Stimulated activated CD8-positive, alpha-beta memory T cell treated with anti-CD3 and anti-CD28 coated beads, Interleukin-15, amount 100 ng/mL, for 1 hour (primary cell): Measurements from ENCODE around the gene RASA3.
"Not testable (repeated sequence)": the region's sequence is repeated elsewhere in the genome, so short reads cannot be mapped to it uniquely, and the experiment has no call there.

Source experiments
- DNase-seq: peaks from one replicate; pipeline ENCODE4 v3.0.0-alpha.2; 2020; ENCODE audit warnings: low read depth

Gene RASA3

DNA sequence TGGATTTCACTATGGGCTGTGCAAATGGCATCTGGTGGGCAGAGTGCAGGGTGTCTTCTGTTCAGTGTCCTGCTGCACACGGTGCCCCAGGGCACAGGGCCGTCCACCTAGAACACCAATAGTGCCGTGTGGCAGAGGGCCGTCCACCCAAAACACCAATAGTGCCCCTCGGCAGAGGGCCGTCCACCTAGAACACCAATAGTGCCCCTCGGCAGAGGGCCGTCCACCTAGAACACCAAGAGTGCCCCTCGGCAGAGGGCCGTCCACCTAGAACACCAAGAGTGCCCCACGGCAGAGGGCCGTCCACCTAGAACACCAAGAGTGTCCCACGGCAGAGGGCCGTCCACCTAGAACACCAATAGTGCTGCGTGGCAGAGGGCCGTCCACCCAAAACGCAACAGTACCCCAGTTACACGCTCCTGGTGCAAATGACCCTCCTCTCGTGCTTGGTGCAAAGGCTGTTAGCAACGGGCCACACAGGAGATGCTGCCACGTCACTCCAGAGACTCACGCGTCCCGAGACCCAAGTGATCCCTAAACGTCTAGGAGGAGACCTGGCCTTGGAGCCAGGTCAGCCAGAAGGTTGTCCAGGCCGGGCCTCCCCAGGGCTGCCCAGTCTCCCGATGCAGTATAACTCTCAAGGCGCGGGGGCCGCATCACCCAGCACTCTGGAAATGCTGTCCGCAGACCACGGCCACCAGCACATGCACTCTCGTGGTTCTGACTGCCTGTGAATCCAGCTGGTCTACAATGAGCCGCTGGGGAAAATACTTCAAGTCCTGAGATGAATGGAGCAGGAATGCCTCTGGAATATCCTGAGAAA, 51.5 kb downstream of the RASA3 start:
- DNase-seq: no peak

DNA sequence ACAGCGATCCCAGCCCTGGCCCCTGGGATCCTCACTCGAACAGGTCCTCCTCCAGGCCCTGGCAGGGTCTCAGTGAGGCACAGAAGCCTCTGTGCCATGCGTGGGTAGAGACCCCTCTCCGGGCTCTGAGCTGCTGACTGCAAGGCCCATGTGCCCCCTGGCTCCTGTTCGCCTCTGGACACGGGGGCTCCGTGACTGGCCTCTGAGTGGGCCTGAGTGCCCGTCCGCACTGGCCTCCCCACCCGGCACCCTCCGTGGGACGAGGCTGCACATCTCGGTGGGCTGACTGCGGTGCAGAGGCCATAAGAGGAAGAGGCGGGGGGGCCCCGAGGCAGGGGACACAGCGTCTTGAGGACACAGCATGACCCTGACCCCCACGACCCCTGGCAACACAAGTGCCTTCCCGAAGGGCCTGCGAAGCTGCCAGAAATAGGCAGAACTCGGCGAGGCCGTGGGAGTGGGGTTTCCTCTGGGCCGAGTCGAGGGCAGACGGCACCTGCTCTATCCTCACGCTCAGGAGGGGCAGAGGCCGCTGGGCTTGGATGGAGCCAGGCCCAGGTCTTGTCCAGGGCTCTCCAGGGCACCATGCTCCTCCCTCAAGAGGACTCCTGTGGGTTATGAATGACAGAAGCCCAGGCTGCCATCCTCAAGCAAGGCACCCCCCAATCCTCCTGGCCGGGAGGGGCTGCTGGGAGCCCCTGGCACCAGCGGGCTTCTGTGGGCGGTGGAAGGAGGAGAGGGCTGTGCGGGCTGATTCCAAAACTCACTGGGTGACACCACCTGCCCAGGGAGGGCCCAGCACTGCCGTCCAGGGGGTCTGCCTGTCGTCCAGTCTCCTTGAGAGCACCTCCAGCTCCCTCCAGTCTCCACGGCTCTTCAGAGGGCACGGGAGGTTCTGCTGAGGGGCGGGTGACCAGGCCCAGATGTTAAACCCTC, 52.6 kb downstream of the RASA3 start:
- no peak for DNase-seq

DNA sequence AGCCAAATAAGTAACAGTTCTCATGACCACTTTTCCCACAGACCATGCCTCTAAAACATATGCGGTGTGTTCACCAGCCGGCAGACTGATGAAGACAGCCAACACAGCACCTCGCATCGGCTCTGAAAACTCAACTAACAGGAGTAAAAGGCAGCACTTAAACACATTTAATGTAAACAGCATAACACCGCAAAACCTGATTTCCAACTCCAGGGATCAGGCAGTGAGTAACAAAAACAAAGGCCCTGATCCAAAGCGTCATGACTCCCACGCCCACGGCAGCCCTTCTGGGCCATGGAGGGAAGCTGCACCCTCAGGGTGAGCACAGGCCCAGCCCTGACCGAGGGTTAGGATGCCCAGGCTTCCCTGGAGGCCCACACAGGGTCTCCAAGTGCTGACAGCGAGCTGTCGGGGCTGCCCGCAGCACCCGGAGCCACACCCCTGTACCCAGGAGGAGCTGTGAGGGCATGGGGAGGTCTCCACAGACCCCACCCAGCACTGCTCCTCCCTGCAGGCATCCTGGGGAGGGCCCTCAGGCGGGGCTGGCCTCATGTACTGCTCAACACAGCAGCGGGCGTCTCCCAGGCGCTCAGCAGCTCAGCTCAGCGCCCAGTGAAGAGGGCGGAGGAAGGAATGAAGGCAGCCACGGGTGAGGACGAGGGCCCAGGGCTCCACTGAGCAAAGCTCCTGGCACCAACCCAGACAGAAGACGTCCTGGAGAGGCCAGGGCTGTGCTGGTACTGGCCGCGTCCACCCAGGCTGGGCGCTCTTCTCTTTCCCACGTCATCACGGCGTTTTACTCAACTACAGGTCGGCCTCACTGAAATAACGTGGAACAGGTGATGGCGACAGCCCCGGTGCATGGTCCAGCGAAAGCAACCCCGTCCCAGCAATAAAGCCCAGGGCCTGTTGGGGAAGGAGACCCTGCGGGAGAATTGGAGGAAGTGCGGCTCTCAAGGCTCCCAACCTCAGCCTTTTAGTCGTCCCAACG, 53.7 kb downstream of the RASA3 start:
- no peak for DNase-seq

DNA sequence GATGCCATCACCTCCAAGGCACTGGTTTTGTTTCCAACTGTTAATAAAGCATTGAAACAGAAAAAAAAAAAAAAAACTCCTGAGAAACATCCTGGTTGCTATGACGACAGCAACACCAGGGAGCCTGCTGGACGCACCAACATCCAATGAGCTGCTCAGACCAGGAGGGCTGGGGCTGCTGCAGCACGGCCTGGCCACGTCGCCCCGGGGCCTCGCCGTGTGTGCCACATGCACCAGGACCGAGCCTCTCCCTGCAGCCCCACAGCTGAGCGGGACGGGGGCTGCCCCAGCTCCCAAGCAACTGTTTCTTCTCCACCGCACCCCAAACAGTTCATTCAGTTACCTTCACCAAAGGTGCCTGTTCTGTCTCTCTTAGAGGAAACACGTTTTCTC, 54.5 kb downstream of the RASA3 start:
- DNase-seq: no peak

DNA sequence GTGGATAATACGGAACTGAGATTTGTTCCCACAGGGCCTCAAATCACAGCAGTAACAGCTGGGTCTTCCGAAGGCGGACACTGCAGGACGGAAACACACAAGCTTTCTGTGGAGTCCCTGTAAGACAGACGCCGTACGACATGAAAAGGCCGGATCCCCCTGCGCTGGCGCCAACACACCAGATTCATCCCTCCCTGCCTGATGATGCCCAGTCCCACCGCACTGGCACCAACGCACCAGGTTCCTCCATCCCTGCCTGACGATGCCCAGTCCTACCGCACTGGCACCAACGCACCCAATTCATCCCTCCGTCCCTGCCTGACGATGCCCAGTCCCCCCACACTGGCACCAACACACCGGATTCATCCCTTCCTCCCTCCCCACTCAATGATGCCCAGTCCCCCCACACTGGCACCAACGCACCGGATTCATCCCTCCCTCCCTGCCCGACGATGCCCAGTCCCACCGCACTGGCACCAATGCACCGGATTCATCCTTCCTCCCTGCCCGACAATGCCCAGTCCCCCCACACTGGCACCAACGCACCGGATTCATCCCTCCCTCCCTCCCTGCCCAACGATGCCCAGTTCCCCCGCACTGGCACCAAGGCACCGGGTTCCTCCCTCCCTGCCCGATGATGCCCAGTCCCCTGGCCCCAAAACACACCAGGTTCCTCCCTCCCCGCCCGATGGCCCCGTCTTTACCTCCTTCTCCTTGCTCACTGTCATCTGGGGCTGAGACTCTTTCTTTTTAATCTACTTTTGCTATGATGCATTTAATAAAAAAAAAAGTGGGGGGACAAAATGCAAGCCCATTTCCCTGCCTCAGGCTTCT, 55.1 kb downstream of the RASA3 start:
- no peak for DNase-seq

DNA sequence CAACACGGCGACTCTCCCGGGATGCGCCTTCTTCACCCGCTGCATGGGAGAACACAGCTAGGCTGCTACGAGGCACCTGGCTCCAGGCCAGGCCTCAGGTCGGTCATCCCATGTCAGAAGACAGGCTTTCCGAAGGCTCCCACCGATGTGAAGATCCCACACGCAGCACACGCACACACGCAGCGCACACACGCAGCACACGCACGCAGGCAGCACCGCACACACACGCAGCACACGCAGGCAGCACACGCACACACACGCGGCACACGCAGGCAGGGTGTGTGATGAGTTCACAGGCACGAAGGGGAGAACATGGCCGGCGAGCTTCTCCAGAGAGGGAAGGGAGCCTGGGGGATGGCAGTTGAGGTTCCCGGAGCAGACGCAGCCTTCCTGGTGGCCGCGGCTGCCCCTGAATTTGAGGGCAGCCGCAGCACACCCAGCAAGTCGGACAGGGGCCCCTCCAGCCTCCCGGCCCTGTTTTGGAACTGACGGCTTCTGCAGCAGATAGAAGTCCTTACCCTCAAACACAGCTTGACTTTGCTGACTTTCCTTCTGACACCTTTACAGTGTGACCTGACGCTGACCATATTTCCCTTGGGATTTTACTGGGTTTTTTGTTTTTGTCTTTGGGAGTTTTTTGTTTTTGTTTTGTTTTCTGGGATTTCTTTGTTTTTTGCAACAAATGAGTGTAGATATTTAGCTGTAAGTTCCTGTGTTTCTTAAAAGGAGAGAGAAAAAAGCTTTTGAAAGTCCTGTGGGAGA, 55.9 kb downstream of the RASA3 start:
- no peak for DNase-seq

DNA sequence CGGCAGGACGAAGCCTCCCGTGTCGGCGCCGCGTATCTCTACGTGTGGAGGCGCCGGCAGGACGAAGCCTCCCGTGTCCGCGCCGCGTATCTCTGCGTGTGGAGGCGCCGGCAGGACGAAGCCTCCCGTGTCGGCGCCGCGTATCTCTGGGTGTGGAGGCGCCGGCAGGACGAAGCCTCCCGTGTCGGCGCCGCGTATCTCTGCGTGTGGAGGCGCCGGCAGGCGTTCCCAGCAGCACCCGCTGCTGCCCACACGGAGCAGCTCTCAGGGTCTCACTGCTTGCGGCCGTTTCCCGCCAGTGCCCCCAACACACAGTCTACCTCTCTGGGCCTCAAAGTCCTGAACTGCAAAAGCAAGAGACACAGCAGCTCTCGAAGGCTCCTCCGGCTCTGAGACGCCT, 56.6 kb downstream of the RASA3 start:
- DNase-seq: not testable (repeated sequence)

DNA sequence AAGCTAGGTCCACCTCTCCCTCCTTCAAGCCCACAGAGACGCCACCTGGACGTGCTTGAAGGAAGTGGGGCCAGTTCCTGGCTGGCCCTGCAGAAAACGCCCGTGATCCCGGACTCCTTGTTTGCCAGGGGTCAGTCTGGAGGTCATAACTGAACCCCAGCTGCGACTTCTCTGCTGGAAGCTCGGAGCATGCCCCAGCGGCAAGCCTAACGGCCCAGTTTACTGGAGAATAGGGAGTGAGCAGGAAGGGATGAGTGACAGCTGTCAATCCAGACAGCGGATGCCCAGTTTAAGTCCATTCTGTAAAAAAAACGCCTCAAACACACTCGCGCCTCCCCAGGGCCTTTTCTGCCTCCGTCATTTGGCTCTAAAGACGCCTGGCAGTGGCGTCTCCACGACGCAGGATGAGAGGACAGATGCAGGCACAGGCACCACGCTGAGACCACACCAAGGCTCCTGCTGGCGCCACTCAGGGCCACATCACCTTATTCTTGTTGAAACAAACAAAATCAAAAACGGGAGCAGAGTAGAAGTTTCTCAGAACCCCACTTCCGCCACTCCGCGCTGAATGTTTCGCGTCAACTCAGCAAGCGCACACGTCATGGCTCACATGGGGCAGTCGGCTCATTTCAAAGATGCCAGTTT, 57.6 kb downstream of the RASA3 start:
- no peak for DNase-seq

DNA sequence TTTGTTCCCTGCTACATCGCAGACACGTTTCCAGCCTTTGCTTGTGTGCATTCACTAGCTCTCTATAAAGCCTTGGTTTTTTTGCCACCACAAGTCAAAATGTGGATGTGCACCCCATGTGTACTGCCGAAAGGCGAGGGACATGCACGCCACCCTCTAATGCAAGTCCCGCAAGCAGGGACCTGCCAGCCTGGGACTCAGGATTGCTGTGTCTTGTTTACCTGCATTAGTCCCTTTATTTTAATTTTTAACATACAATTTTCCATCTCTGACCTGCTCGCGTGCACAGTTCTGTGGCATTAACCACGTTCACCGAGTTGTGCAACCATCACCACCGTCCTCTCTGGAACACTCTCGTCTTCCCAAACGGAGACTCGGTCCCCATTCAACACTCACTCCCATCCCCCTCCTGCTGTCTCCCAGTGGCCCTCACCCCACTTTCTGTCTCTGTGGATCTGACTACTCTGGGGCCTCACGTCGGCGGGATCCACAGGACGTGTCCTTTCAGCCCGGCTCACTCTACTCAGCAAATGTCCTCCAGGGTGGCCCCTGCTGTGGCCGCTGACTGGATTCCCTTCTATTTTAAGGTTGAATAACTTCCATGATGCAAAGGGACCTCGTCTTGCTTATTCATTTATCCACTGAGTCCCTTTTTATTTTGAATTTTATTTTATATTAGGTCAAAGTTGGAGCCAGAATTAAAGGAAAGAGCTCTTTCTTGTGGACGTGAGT, 58.4 kb downstream of the RASA3 start:
- DNase-seq: no peak

DNA sequence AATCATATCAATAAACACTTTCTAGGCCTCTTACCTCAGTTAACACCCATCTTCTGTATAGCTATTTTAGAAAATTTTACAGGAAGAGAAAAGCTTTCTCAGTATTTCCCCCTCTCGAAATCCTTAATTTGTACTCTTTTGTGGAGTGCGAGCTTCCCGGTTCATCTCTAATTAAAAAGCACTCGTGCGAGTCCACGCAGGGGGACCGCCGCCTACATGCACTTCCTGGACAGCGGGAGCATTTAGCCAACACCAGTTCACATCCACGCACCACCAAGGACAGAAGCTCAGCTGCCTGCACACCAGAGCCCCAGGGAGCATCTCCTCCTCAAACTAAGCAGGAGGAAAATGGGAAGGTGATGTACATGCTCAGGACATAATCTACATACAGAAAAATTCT, 60.0 kb downstream of the RASA3 start:
- DNase-seq: no peak

DNA sequence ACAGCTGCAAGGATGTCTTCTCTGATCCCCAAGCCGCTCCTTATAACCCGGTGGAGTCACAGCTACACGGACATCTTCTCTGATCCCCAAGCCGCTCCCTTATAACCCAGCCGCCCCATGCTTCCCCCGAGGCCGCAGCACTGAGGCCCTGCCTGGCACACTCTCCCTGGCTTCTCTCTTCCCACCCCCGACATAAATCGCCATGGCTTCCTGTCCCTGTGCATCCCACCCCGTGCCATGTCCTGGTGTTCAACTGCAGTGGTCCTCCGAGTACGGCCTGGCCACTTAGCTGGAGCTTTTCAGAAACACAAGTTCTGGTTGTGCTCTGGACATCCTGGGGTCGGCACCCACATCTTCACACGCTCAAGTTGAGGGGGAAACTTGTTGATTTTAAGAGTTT, 60.4 kb downstream of the RASA3 start:
- no peak for DNase-seq

DNA sequence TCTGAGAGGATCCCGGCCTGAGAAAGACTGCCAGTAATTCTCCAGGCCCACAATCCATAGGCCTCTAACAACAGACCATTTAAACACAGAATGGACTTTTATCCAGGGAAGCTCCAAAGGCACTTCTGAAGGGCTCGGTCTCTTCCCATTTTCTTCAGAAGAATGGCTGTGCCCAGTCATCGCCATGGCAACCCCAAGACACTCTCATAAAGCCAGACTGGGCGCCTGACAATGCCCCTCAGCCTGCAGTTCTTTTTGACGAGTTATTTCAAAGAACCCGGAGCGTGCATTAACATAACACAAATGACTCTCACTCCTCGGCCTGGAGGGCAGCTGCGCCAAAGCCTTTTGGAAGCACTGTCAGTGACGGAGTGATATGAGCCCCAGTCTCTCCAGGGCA, 61.0 kb downstream of the RASA3 start:
- no peak for DNase-seq

DNA sequence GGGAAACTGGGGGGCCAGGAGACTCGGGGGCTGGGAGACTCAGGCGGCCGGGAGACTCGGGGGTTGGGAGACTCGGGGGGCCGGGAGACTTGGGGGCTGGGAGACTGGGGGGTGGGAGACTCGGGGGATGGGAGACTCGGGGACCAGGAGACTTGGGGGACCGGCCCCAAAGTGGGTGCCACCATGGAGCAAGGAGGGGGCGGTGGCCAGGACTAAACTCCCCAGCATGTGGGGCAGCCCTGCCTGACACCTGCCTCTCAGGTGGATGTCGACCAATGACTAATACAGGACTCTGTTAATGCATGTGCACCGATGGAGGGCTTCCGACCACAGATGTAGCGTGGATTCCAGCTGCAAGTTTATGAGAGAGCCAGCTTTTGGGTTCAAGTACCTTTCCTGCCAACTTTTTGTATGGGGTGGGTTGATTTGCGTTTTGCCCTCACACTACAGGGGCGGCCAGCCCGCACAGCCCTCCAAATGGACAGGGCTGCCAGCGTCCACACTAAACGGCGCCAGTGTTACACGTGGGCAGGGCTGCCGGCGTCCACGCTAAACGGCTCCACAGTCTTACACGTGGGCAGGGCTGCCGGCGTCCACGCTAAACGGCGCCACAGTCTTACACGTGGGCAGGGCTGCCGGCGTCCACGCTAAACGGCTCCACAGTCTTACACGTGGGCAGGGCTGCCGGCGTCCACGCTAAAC, 62.2 kb downstream of the RASA3 start:
- no peak for DNase-seq

DNA sequence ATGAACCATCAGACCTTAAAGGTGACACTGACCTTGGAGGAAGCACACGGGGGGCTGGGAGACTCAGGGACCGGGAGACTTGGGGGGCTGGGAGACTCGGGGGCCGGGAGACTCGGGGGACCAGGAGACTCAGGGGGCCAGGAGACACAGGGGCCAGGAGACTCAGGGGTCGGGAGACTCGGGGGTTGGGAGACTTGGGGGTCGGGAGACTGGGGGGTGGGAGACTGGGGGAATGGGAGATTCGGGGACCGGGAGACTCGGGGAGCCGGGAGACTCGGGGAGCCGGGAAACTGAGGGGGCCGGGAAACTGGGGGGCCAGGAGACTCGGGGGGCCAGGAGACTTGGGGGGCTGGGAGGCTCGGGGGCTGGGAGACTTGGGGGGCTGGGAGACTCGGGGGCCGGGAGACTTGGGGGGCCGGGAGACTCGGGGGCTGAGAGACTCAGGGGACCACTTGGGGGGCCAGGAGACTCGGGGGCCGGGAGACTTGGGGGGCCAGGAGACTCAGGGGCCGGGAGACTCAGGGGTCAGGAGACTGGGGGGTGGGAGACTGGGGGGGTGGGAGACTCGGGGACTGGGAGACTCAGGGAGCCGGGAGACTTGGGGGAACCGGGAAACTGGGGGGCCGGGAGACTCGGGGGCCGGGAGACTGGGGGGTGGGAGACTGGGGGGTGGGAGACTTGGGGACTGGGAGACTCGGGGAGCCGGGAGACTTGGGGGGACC, 62.9 kb downstream of the RASA3 start:
- no peak for DNase-seq

DNA sequence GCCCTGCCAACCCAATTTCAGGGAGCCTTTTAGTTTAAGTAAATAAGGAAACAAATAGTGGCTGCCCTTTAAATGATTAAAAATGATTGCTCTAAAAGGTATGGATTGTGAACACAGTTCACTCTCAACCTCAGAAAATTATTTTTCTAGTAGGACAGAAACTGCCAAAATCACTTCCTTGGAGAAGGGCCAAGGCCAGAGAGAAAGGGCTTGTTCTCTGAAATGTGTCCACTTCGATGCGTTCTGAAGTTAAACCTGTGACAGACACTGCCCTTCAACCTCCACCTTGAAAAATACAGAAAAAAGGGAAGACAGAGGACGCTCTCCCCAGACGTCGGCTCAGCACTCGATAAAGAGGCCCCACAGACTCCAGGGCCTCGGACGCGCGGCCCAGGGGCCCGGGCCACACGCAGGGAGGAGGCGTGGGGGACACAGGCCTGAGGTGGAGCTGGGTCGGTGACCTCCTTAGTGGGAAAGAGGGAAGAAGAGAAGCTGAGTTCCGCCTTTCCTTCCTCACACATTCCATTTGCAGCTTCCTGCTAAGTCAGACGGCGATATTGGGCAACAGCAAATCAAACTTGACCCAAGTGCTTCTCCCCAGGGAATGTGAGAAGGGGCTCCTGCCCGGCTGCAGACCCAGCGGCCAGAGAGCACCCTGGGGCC, 63.6 kb downstream of the RASA3 start:
- DNase-seq: no peak

DNA sequence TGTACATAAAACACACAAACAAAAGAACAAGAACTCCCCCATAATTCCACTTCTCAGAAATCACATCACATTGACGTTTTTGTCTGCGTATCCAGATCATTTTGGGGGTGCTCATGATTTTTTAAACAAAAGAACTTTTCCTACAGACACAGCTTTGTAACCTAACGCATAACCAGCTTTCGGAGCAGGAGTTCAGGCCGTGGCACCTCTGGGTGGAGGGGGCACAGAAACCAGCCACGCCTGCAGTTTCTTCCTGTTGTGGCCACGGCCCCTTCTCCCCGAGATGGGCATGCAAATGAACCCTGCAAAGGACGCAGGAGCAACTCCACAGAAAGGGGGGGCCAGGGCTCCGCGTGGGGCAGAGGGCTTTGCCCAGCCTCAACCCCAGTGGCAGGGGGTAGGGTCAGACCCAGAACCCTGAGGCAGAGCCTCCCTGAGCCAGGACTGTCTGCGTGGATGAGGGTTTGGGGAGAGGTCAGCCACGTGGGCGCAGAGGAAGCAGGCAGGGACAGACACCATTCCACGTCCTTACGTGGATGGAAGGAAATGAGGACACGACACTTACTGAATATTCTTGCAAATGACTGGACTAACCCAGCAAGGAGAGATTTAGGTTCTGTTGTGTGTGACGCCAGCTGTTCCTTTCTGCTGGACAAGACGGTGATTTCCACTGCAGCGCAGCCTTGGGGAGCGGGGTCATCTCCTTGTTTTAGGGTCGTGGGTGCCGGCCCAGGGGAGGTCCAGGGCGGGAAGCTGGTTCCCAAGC, 64.4 kb downstream of the RASA3 start:
- DNase-seq: no peak
